Chondrocyte (in vitro differentiated cells): Measurements from ENCODE around the gene N4BP2L2. TPM values are rescaled to one million over a fixed set of nuclear protein-coding genes. Genes with fewer than 3 reads are reported as not detected.

ENCODE experiments used
- DNase-seq: peaks from one replicate; pipeline ENCODE4 v3.0.0; 2021; ENCODE audit warnings: mixed read lengths, low spot score
- H3K27ac Mint-ChIP-seq: one replicate; pipeline ENCODE4 v1.8.0; 2021; ENCODE audit warnings: mild to moderate bottlenecking, moderate library complexity, mixed read lengths; ENCODE audit not compliant: unreplicated experiment
- H3K27me3 Mint-ChIP-seq: 2 replicates; pipeline ENCODE4 v1.8.0; 2021; ENCODE audit warnings: low read depth, mixed read lengths
- H3K36me3 Mint-ChIP-seq: 2 replicates; pipeline ENCODE4 v1.8.0; 2021; ENCODE audit warnings: low read depth, mixed read lengths
- H3K4me1 Mint-ChIP-seq: 2 replicates; pipeline ENCODE4 v1.8.0; 2021; ENCODE audit warnings: low read depth, mild to moderate bottlenecking, mixed read lengths
- H3K4me3 Mint-ChIP-seq: one replicate; pipeline ENCODE4 v1.8.0; 2021; ENCODE audit warnings: mild to moderate bottlenecking, moderate library complexity, mixed read lengths; ENCODE audit not compliant: unreplicated experiment
- H3K9me3 Mint-ChIP-seq: 2 replicates; pipeline ENCODE4 v1.8.0; 2021; ENCODE audit warnings: low read depth, mixed read lengths
- CTCF ChIP-seq: fragments of 200-600 bp; sonication (generic); IDR thresholded peaks from 2 replicates; pipeline ENCODE4 v1.5.0; 2021; ENCODE audit warnings: antibody characterized with exemption, mild to moderate bottlenecking, moderate library complexity
- total RNA-seq: library from RNA; stranded (reverse); gene quantifications from 3 replicates; pipeline ENCODE4 v1.2.1, GENCODE V29; 2021

N4BP2L2 gene
- total RNA-seq, 1 donor from 2014 or later = 90.0 TPM

GRCh38 chr13:32472194-32472621 lies 66.4 kb downstream of the N4BP2L2 start:
- no peaks in the 10 kb centered on the region for H3K27me3 Mint-ChIP-seq
- H3K4me3 Mint-ChIP-seq = peak overlapping the region; percentile 28
- DNase-seq = no peak
- peaks cover 33% of the 10 kb centered on the region for H3K4me1 Mint-ChIP-seq
- no peak for TF ChIP-seq CTCF
- peak overlapping the region; percentile 94 for H3K27ac Mint-ChIP-seq
- peaks cover 14% of the 10 kb centered on the region for H3K36me3 Mint-ChIP-seq
- H3K9me3 Mint-ChIP-seq = no peaks in the 10 kb centered on the region

- no peaks in the 10 kb centered on the region for H3K9me3 Mint-ChIP-seq
- TF ChIP-seq CTCF = no peak
- H3K4me3 Mint-ChIP-seq = peak overlapping the region; percentile 28
- no peak for DNase-seq
- peaks cover 24% of the 10 kb centered on the region for H3K4me1 Mint-ChIP-seq
- peak overlapping the region; percentile 94 for H3K27ac Mint-ChIP-seq
- H3K27me3 Mint-ChIP-seq = no peaks in the 10 kb centered on the region
- peaks cover 11% of the 10 kb centered on the region for H3K36me3 Mint-ChIP-seq
Observed at GRCh38 chr13:32471187-32471922, 67.2 kb downstream of the N4BP2L2 start.

- DNase-seq = no peak
- Mint-ChIP-seq H3K4me3 (no peak overlapping the region), H3K4me1 (peaks cover 21% of the 10 kb centered on the region), H3K27me3 (no peaks in the 10 kb centered on the region), H3K36me3 (peaks cover 16% of the 10 kb centered on the region), H3K9me3 (peaks cover 7% of the 10 kb centered on the region), H3K27ac (no peak overlapping the region)
- TF ChIP-seq CTCF = no peak
Observed at GRCh38 chr13:32468502-32469142, 70.0 kb downstream of the N4BP2L2 start.

- Mint-ChIP-seq H3K27ac (no peak overlapping the region), H3K27me3 (no peaks in the 10 kb centered on the region), H3K9me3 (peaks cover 34% of the 10 kb centered on the region), H3K4me1 (peaks cover 9% of the 10 kb centered on the region), H3K36me3 (peaks cover 40% of the 10 kb centered on the region), H3K4me3 (no peak overlapping the region)
- no peak for DNase-seq
- TF ChIP-seq CTCF = no peak
Observed at GRCh38 chr13:32456591-32456990, 82.0 kb downstream of the N4BP2L2 start.

- Mint-ChIP-seq H3K36me3 (peaks cover 39% of the 10 kb centered on the region), H3K27ac (no peak overlapping the region), H3K4me3 (no peak overlapping the region), H3K9me3 (peaks cover 27% of the 10 kb centered on the region), H3K4me1 (peaks cover 9% of the 10 kb centered on the region), H3K27me3 (no peaks in the 10 kb centered on the region)
- DNase-seq = no peak
- no peak for TF ChIP-seq CTCF
Observed at GRCh38 chr13:32455594-32455903, 83.0 kb downstream of the N4BP2L2 start.
